Breast epithelium (tissue), 4 donors: ENCODE results near the gene IRX1. TPM values are rescaled to one million over a fixed set of nuclear protein-coding genes. Genes with fewer than 3 reads are reported as not detected.

Experiments used
- DNase-seq, 2 donors: peaks; one replicate each; pipeline ENCODE4 v3.0.0-alpha.2; 2019; ENCODE audit warnings: low spot score in 2 of 2
- H3K27ac ChIP-seq, 2 donors: fragments of 200-600 bp; sonication (generic) in 1 of 2; one replicate each; pipeline ENCODE4 v1.5.1; 2016 to 2019; ENCODE audit warnings: mild to moderate bottlenecking in 1 of 2
- H3K27me3 ChIP-seq, 2 donors: fragments of 200-600 bp; sonication (generic) in 1 of 2; one replicate each; pipeline versions ENCODE4 v1.5.1 to v1.6.0; 2017 to 2019; ENCODE audit warnings: control low read depth in 1 of 2, mild to moderate bottlenecking in 1 of 2
- H3K36me3 ChIP-seq: fragments of 200-600 bp; one replicate; pipeline ENCODE4 v1.5.1; 2019
- H3K4me1 ChIP-seq, 2 donors: fragments of 200-600 bp; sonication (generic); one replicate each; pipeline ENCODE4 v1.5.1; 2016 to 2019; ENCODE audit warnings: control low read depth in 1 of 2
- H3K4me3 ChIP-seq, 3 donors: fragments of 200-600 bp; sonication (generic); 1 replicate in 2 of 3; 2 replicates in 1 of 3; pipeline ENCODE4 v1.5.1; 2016 to 2019; ENCODE audit warnings: mild to moderate bottlenecking in 3 of 3, moderate library complexity in 2 of 3
- H3K9me3 ChIP-seq, 2 donors: fragments of 200-600 bp; sonication (generic) in 1 of 2; one replicate each; pipeline ENCODE4 v1.5.1; 2016 to 2019; ENCODE audit warnings: control low read depth in 1 of 2
- POLR2A ChIP-seq: fragments of 450-650 bp; IDR thresholded peaks from one replicate; pipeline ENCODE4 v1.6.1; 2016; ENCODE audit warnings: antibody characterized with exemption, mild to moderate bottlenecking, moderate library complexity
- POLR2AphosphoS5 ChIP-seq, 3 donors: sonication (generic); formaldehyde crosslinking; IDR thresholded peaks; one replicate each; pipeline ENCODE4 v1.6.1; 2017; ENCODE audit warnings: antibody characterized with exemption in 3 of 3
- intact Hi-C: fragments of 100-400 bp; cut with DNase I; formaldehyde crosslinking; loops from one replicate; pipeline ENCODE4 v1.15.1; 2023; ENCODE audit warnings: low total_unique reads
- total RNA-seq, 3 donors: library from RNA; depleted of rRNA; stranded (reverse); fragments of >200 nt; gene quantifications; one replicate each; pipeline ENCODE4 v1.1.0, GENCODE V29; 2016
- TF ChIP-seq, protein P1 (sequence below), 3 donors: fragments of 450-650 bp; IDR thresholded peaks; one replicate each; pipeline ENCODE4 v1.5.1; 2016 to 2017; ENCODE audit warnings: antibody characterized with exemption in 3 of 3, mild to moderate bottlenecking in 3 of 3, moderate library complexity in 3 of 3

IRX1 gene
- total RNA-seq, 3 donors from 2014 or later = 19.7 to 49.2 (median 27.8) TPM

DNA sequence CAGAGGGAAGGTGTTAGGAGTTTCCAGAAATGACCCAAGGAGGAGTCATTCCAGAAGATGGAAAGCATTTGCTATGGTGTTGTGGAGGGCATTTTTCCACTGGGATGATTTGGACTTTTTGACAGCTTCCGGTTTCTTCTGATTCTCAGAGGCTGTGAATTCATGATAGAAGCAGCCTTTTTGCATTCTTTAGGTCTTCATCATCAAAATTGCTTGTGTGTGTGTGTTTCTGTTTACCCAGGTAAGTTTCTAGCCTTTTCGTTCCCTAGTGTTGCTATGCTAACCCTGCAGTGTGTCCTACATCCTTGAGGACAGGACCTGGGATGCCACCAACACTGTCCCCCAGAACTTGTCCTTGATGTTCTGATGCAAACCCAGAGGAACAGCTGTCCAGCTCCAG is 19.6 kb downstream of the IRX1 start:
- intact Hi-C loops = no loop called here
- Histone ChIP-seq H3K36me3 (no peaks in the 10 kb centered on the region), H3K27ac (no peak overlapping the region), H3K9me3 (no peaks in the 10 kb centered on the region), H3K4me3 (no peak overlapping the region), H3K27me3 (no peaks in the 10 kb centered on the region), H3K4me1 (no peaks in the 10 kb centered on the region)
- TF ChIP-seq POLR2A = no peak
- TF ChIP-seq, protein P1, sequence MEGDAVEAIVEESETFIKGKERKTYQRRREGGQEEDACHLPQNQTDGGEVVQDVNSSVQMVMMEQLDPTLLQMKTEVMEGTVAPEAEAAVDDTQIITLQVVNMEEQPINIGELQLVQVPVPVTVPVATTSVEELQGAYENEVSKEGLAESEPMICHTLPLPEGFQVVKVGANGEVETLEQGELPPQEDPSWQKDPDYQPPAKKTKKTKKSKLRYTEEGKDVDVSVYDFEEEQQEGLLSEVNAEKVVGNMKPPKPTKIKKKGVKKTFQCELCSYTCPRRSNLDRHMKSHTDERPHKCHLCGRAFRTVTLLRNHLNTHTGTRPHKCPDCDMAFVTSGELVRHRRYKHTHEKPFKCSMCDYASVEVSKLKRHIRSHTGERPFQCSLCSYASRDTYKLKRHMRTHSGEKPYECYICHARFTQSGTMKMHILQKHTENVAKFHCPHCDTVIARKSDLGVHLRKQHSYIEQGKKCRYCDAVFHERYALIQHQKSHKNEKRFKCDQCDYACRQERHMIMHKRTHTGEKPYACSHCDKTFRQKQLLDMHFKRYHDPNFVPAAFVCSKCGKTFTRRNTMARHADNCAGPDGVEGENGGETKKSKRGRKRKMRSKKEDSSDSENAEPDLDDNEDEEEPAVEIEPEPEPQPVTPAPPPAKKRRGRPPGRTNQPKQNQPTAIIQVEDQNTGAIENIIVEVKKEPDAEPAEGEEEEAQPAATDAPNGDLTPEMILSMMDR (IDR thresholded peaks at IDR 0.05) = no peak
- no peak for TF ChIP-seq POLR2AphosphoS5 (IDR thresholded peaks at IDR 0.05)
- DNase-seq = no peak

DNA sequence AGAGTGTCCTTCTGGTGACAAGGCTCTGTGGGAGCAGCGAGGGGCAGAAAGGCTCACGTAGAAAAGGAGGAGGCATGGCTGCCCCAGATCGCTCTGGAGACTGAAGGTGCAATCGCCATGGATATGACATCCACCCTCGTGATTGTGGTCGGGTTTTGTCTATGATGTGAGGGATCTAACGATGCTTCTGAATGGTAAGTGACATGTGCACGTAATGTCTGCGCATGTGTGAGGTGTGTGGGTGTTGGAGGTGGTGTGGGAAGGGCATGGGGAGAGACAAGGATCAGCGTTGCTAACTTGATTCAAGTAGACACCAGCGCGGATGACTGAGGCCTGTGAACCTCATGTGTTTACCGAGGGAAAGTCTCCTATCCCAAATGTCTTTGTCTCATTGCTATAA is 20.2 kb downstream of the IRX1 start:
- no peaks in the 10 kb centered on the region for H3K36me3 ChIP-seq
- H3K4me1 ChIP-seq = no peaks in the 10 kb centered on the region
- no peak for DNase-seq
- no peaks in the 10 kb centered on the region for H3K9me3 ChIP-seq
- no peak overlapping the region for H3K4me3 ChIP-seq
- TF ChIP-seq POLR2A = no peak
- intact Hi-C loops = no loop called here
- no peaks in the 10 kb centered on the region for H3K27me3 ChIP-seq
- no peak overlapping the region for H3K27ac ChIP-seq

DNA sequence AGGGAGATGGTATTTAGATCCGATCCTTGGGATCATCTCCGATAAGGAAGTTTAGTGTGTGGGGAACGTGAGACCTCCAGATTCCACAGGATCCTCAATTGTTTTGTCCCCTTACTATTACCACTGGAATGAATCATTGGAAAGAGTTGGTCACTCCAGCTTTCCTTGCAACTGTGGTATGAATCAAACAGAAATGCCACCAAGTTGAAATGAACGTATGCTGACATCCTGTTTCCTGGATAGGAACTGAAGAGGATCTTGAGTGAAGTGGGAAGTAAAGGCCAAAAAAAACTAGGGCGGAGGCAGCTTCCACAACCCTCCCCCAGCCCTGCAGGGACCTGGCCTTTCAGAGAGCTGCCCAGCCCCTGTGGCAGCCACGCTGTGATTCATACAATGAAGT is 23.9 kb downstream of the IRX1 start:
- no peak for DNase-seq
- no peaks in the 10 kb centered on the region for H3K27me3 ChIP-seq
- TF ChIP-seq POLR2AphosphoS5 (IDR thresholded peaks at IDR 0.05) (no peak), POLR2A (no peak)
- TF ChIP-seq, protein P1 (IDR thresholded peaks at IDR 0.05) = no peak
- H3K27ac ChIP-seq = no peak overlapping the region
- H3K36me3 ChIP-seq = no peaks in the 10 kb centered on the region
- intact Hi-C loops = no loop called here
- H3K4me1 ChIP-seq = no peaks in the 10 kb centered on the region
- no peaks in the 10 kb centered on the region for H3K9me3 ChIP-seq
- no peak overlapping the region for H3K4me3 ChIP-seq

DNA sequence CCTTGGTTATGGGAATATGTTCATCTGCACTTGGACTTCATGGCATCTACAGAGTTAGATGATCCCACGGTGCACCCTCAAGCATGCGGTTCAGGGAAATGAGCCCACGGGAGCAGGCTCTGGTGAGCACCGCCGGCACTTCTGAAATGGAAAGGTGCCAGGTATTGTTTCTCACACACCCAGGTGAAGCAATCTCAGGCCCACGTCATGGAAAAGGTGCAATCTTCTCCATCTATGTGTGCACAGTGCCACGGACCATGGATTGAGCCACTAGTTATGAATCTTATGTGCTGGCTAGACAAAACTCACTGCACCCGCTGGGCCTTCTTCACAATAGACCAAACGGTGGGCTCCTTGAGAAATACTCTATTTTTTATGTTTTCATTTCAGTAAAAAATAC is 27.3 kb downstream of the IRX1 start:
- Histone ChIP-seq H3K4me1 (no peaks in the 10 kb centered on the region), H3K27ac (peak overlapping the region in 1 of 2 donors; percentile 19), H3K4me3 (no peak overlapping the region), H3K9me3 (no peaks in the 10 kb centered on the region), H3K27me3 (no peaks in the 10 kb centered on the region), H3K36me3 (no peaks in the 10 kb centered on the region)
- DNase-seq = peak in 1 of 2 donors; percentile 40
- intact Hi-C loops = no loop called here
- TF ChIP-seq POLR2A (no peak), POLR2AphosphoS5 (IDR thresholded peaks at IDR 0.05) (no peak)
- TF ChIP-seq, protein P1 (IDR thresholded peaks at IDR 0.05) = no peak

DNA sequence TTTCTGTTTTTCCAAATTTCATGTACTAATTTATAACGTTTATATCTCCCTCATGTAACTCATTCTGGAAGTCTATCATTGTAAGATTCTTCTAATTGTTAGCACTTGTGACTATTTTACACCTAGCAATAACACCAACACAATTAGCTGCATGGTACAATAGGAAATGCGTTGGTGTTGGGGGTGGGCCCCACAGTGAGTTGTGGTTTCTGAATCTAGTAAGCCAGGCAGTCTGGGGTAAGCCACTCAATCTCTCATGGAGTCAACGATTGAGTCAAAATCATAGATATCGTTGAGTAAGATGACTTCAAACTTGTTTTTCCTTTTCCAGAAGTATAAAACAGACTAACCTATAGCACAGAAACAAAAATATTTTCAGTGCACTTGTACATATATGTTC is 30.0 kb downstream of the IRX1 start:
- DNase-seq = no peak
- H3K27ac ChIP-seq = no peak overlapping the region
- H3K9me3 ChIP-seq = no peaks in the 10 kb centered on the region
- intact Hi-C loops = no loop called here
- TF ChIP-seq, protein P1 (IDR thresholded peaks at IDR 0.05) = no peak
- TF ChIP-seq POLR2A (no peak), POLR2AphosphoS5 (IDR thresholded peaks at IDR 0.05) (no peak)
- H3K4me3 ChIP-seq = no peak overlapping the region
- H3K4me1 ChIP-seq = no peaks in the 10 kb centered on the region
- no peaks in the 10 kb centered on the region for H3K27me3 ChIP-seq
- H3K36me3 ChIP-seq = no peaks in the 10 kb centered on the region

DNA sequence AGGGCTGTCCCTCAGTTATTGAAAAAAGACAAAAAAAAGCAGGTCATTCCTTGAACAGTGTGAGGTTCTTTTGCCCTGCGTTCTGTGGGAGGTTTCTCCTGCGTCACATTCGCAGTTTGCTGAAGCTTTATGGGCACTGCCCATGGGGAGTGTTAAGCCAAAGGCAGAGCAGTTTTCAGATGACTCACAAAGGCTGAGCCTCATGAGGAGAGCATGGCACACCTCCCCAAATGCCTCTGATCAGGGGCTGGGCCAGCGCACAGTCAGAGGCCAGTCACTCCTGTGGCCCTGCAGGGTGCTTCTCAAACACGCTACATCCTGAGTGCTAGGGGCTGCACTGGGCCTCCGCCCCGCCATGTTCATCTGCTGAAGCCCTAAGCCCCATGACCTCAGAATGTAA is 38.4 kb downstream of the IRX1 start:
- no peak overlapping the region for H3K27ac ChIP-seq
- no peak overlapping the region for H3K4me3 ChIP-seq
- H3K27me3 ChIP-seq = no peaks in the 10 kb centered on the region
- TF ChIP-seq, protein P1 (IDR thresholded peaks at IDR 0.05) = no peak
- no peak for TF ChIP-seq POLR2A
- no peak for TF ChIP-seq POLR2AphosphoS5 (IDR thresholded peaks at IDR 0.05)
- intact Hi-C loops = no loop called here
- peaks cover 0 to 4% of the 10 kb centered on the region in 2 donors for H3K9me3 ChIP-seq
- no peaks in the 10 kb centered on the region for H3K36me3 ChIP-seq
- DNase-seq = no peak
- H3K4me1 ChIP-seq = no peaks in the 10 kb centered on the region
